Middle frontal gyrus (tissue), 1 donor: ENCODE results near the gene SFTPD.
"Not testable (repeated sequence)": the region's sequence is repeated elsewhere in the genome, so short reads cannot be mapped to it uniquely, and the experiment has no call there.

ENCODE experiments used
- DNase-seq: peaks from one replicate; pipeline ENCODE4 v3.0.0-alpha.2; 2015; ENCODE audit warnings: low spot score; ENCODE audit errors: extremely low spot score

The SFTPD gene

DNA sequence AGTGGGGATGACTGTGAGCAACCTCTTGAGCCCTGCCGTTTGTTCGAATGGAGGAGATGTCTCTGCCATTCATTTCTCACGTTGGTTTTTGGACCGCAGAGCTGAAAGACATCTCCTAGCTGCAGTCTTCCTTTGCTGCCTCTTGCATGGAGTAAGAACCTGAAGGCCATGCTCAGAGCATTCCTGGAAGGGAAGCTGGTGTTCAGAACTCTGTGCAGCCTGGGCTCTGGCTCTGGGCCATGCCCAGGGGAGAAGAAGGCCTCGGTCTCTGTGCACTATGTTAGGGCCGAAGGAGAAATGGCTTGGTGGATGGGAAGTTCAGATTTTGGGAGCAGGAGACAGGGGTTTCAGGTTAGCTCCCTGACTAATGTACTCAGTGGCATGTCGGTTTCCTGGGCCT lies 22.9 kb downstream of the SFTPD start:
- DNase-seq, result no peak

GRCh38 chr10:79925614-79926013 lies 23.3 kb downstream of the SFTPD start:
- DNase-seq, result no peak

- no peak for DNase-seq
Measured at GRCh38 chr10:79923669-79924068, 25.2 kb downstream of the SFTPD start.

- DNase-seq, result no peak
Measured at GRCh38 chr10:79923145-79923544, 25.8 kb downstream of the SFTPD start.

- DNase-seq, result not testable (repeated sequence)
Measured at GRCh38 chr10:79922011-79922412, 26.9 kb downstream of the SFTPD start.

- DNase-seq, result not testable (repeated sequence)
Measured at GRCh38 chr10:79915838-79916237, 33.1 kb downstream of the SFTPD start.

DNA sequence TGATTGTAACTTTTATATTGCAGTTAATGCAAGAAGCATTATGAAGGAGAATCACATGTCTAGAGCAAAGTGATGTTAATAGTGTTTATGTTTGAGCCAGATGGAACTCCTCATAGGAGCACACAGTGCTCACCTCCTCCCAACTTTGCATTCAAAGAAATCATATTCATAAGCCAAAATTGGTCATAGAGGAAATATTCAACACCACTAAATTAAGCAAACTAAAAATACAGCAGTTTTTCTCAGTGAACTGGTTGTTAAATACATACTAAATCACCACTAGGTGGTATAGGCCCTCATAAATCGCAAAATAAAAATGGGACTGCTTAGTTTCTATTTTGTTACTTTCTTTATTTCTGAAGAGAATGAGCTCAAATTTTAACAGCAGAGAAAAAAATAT lies 34.4 kb downstream of the SFTPD start:
- DNase-seq, result not testable (repeated sequence)

DNA sequence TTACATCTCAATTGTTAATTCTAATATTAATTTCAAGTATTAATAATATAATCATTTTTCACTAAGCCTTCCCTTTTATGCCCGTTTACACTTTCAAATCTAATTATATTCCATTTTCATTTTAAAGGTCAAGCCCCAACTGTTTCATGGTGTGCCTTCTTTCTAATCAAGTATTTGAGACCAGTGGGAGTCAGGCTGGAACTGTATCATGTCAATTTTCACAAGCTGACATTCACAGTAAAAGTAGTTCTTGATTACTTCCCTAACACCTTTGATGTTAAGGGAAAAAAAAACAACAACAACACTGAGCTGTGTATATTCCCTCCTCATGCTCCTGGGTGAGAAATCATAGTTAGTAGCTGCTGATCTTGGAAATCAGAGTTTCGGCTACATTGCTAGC lies 38.1 kb downstream of the SFTPD start:
- DNase-seq, result no peak

- DNase-seq, result no peak
Measured at GRCh38 chr10:79910344-79910743, 38.6 kb downstream of the SFTPD start.

DNA sequence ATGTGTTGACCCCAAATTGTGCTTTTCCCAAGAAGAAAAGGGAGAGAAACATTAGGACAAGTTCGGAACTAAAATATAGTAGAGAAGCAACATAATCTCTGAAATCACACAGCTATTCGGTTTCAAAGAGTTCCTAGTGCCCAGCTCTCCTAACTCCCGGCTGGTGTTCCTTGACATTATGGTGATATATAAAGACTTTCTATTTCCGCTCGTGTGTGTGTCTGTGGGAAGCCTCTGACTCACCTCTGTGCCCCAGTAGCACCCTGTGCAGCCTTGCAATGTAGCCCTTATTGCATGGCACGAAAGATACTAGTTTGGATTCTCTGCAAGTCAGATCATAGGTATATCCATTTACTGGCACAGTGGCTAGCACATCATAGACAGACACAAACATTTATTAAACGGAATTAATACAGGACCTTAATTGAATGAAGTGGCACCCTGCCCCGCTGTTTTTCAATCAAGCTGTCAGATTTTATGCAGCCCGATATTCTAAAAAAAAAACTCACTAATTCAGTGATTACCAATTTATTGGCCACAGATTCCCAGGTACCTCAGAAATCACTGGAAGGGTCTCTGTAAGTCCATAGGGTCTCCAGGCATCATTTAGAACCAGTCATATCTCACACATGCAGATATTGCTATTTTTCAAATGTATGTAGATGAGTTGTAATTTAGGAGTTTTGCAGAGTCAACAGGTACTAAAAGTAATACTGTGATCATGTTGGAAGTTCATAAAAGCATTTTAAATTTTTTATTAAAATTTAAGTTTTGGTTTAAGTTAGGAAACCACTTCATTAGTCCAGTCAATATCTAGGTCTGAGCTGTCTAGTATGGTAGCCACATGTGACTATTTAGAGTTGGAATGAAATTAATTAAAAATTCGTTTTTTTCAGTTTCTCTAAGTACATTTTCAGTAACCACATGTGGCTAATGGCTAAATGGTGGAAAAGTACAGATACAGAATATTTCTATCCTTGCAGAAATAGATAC lies 43.3 kb downstream of the SFTPD start:
- no peak for DNase-seq

DNA sequence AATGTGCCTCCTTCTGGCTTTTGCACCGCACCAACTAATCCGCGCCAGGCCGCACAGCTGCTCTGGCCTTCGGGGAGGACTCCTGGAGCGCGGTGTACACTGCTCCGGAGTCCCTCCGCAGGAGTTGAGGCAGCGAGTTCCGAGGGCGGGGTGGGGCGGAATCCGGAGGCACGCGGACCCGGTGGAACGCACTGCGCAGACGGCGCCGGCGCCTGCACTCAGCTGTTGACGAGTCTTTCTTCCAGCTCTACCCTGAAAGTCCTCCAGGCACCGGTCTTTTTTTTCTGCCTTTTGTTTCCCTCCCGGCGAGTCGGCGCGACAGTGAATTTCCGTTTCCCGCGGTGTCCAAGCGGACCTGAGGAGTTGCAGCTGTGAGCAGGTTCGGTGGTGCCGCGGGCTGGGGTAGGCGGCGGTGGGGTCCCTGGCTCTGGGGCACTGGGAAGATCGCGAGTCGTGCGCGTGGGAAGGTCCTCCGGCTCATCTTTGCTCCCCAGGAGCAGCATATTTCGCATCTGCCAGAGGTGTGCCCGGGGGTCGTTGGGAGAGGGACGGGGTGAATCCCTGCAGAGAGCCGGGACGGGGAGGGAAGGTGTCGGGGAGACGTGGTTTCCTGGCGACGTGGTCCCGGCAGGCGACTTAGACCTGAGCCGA lies 44.1 kb downstream of the SFTPD start:
- DNase-seq, result no peak

DNA sequence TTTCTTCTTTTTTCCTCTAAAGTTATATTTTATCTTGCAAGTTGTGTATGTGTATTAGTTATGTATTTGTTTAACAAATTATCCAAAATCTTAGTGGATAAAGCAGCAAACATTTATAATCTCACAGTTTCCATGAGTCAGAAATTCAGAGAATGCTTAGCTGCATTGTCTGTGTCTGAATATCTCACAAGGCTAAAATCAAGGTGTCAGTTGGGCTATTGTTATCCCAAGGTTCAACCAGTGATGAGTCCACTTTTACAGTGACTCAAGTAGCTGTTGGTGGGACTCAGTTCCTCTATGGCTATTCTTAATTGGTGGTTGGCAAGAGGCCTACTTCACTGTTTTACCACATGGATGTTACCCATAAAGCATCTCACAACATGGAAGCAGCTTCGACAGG lies 47.3 kb downstream of the SFTPD start:
- DNase-seq, result not testable (repeated sequence)

DNA sequence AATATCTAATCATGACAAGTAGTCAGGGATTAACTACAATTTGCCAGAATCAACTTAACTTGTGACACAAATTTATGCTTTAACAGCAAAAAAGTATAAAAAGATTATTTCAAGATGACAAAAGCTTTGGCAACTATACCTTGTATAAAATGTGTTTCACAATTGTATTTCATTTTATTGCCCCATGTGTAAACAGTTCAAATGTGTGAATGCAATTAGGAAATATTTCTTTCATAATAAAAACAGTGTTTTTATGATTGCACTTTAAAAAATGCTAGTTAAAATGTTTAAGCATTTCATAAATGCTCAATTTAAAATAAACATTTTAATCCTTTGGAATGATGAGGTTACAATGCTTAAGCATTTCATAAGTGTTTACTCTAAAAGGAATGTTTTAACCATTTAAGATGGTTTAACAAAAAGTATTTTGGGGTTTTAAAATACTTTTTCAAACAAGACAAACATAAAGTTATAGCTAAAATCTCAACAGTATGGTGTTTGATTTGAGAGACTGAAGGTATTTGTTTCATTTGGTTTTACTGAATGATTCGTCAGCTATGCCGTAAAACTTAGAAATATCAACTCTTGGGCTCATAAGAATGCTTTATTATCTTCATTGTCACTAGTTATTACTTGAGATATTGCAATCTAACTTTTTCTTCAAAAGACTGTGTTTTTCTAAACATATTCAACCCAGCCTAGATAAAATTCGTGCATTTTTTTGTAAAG lies 50.1 kb downstream of the SFTPD start:
- DNase-seq, result no peak

DNA sequence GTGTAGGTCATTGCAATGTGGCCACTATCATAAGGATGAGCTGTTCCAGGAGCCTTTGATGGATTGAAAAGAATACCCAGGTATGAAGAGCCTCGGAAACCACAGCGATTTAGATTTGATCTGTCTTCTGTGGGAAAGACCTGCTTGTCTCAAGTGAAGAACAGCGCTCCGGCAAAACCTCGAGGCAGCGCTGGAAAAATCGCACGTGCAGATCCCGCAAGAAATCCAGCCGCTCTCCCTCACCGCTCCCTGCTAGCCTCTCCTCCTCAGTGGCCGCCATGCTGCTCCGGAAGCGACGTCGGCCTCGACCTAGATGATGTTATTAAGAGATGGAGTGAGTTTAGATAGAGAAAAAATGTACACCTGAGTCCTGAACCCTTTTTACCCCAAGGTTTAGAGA lies 56.0 kb downstream of the SFTPD start:
- not testable (repeated sequence) for DNase-seq

GRCh38 chr10:79890469-79890868 lies 58.4 kb downstream of the SFTPD start:
- DNase-seq, result no peak

GRCh38 chr10:79888984-79889383 lies 59.9 kb downstream of the SFTPD start:
- not testable (repeated sequence) for DNase-seq
